ENCODE results near the gene NFATC2IP.

- no peak for TF ChIP-seq RAD21 (conservative IDR thresholded peaks at IDR 0.05)
- TF ChIP-seq, protein P1, sequence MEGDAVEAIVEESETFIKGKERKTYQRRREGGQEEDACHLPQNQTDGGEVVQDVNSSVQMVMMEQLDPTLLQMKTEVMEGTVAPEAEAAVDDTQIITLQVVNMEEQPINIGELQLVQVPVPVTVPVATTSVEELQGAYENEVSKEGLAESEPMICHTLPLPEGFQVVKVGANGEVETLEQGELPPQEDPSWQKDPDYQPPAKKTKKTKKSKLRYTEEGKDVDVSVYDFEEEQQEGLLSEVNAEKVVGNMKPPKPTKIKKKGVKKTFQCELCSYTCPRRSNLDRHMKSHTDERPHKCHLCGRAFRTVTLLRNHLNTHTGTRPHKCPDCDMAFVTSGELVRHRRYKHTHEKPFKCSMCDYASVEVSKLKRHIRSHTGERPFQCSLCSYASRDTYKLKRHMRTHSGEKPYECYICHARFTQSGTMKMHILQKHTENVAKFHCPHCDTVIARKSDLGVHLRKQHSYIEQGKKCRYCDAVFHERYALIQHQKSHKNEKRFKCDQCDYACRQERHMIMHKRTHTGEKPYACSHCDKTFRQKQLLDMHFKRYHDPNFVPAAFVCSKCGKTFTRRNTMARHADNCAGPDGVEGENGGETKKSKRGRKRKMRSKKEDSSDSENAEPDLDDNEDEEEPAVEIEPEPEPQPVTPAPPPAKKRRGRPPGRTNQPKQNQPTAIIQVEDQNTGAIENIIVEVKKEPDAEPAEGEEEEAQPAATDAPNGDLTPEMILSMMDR (IDR thresholded peaks at IDR 0.05; ENCODE audit: poor library complexity, severe bottlenecking): no peak
- TF ChIP-seq POLR2AphosphoS5 (IDR thresholded peaks at IDR 0.05): no peak
- TF ChIP-seq SMC3 (conservative IDR thresholded peaks at IDR 0.05; ENCODE audit: poor library complexity): no peak
- TF ChIP-seq EP300 (conservative IDR thresholded peaks at IDR 0.05; ENCODE audit: poor library complexity, severe bottlenecking): no peak
- TF ChIP-seq TAF1 (IDR thresholded peaks at IDR 0.05; ENCODE audit: low read depth): no peak
- TF ChIP-seq EZH2 (IDR thresholded peaks at IDR 0.05; ENCODE audit: borderline replicate concordance, insufficient read depth, low read length, poor library complexity, severe bottlenecking): no peak
Measured at GRCh38 chr16:28917095-28917494, 33.6 kb upstream of the NFATC2IP start.

All from neural cell (in vitro differentiated cells).